ENCODE data around the gene COL27A1.

The COL27A1 gene

DNA sequence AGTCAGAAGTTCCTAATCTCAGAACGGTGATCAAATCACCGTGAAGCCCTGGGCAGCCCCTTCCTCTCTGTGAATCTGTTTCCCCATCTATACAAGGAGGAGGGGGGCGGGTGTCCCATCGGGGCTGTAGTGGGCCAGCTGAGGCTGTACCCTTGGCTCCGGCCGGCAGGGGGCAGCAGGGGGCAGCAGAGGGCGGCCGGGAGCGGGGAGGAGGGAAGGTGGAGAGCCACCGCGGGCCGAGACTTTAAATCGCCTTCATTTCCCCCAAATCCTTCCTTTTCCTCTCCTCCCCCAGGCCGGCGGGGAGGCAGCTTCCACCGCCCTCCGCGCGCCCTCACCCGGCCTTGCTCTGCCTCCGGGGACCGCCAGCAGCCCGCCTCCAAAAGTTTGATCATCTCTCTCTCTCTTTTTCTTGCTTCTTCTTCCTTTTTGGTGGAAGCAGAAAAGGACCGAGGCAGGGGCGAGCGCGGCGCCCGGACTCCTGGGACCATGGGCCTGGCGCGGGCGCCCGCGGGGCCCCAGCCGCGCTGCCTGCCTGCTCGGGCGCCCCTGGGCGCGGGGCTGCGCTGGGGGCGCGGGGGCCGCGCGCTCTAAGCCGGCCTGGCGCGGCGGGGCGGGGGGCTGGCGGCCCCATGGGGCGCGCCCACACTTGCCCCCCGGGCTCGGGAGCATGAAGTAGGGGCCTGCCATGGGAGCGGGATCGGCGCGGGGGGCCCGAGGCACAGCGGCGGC lies at the start of gene COL27A1:
TSS of gene COL27A1 (plus strand) at position 275 of the 732 bp plus-strand sequence. CDS start at position 689, 414 bp downstream.
- DNase-seq (ENCODE audit: low read depth): peak; percentile 83

DNA sequence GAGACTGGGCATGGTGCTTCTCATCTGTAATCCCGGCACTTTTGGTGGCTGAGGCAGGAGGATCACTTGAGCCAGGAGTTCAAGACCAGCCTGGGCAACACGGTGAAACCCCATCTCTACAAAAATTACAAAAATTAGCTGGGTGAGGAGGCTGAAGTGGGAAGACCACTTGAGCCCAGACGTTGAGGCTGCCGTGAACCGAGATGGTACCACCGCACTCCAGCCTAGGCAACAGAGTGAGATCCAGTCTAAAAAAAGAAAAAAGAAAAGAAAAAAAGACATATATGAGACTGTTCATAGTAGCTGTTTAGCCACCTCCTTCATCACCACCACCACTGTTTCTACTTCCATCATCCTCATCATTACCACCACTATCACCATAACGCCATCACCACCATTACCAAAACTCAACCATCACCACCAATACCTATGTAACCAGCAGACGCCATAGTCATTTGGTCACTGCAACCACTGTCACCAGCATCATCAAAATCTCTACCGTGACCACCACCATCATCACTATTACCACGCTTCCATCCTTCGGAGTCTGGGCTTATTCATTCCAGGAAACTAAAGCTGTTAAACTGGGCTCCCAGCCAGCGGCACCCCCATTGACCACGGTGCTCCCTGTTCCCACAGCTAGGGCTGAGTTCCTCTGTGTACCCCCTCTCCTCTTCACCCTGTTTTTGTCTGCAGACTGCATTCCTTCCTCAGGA lies 47.9 kb upstream of the COL27A1 start:
- no peak for DNase-seq (ENCODE audit: low read depth)

DNA sequence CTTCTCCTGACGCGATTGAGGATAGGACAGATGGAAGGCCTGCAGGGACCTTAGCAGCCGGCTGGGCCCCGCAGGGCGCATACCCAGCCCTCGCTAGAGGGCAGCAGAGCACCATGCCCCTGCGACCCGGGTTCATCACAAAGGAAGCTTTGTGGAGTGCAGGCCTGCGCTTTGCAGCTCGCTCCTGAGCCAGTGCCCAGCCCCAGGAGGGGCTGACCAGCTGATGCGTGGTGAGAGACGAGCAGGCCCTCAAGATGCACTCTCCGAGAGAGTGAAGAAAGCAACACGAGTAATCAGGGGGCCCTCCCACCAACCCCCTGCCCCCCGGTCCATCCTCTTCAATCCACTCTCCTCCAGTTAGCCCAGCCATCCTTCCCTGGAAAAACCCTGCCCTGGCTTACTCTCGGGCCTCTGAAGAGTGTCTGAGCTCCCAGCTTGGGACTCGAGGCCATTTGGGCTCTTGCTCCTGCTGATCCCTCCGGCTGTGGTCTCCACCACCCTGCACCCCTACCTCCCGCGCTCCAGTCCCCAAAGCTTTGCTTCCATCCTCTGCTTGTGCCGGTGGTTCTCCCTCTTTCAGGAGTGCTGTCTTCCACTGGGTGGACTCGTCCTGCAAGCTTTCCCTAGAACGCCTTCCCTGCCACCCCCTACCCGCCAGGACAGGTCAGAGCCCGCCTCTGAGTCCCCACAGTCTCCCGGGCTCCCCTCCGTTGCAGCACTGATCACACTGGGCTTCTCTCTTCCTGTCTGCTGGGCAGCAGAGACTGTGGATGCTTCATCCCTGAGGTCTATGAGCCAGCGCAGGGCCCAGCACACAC lies 47.1 kb upstream of the COL27A1 start:
- peak; percentile 60 for DNase-seq (ENCODE audit: low read depth)

DNA sequence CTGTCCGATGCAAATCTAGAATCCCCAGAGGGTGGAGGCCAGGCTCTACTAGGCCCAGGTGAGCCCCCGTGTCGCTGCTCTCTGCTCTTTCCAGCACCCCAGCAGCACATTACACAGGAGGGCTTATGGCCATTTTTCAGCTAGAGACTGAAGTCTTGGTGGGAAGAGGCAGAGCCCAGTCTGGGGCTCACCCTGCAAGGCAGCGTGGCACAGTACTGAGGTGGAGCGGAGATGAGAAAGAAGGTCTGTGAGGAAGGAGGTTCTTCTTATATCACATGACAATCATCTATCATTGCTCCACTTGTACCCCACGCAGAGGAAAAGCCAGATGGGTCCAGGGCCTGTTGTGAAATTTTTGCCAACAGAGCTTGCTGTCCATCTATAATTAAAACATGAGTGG lies 46.2 kb upstream of the COL27A1 start:
- no peak for DNase-seq (ENCODE audit: low read depth)

DNA sequence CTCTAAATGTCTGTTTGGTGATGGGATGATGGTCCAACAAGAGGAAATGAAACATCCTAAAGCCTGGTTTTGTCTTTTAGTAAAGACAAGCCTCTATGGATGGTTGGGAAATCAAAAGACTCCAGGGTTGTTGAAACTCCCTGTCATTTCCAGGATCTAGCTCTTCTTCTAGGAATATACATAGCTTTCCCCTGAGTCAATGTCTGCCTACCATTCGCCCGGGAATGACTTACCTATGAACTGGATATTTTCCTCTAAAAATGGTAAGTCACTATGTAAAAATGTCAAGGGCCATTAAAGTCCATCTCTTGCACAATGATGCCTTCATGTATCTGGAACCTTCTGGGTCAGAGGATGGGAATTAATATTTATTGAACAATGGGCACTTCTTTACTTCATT lies 45.2 kb upstream of the COL27A1 start:
- no peak for DNase-seq (ENCODE audit: low read depth)

DNA sequence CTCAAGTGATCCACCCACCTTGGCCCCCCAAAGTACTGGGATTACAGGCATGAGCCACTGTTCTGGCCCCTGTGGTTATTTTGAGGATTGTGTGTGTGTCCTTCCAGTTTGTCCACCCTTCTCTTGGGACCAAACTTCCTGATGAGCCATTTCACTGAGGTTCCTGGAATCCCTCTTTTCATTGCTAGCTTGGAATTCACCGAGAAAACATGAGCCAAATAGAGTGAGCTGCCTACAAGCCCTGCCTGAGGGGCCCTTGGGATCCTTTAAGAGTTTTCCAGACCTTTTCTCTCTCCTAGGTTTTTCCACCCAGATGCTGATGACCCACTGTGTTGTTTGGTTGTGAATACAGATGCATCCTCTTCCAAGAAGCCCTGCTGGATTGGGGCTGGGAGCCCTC lies 43.0 kb upstream of the COL27A1 start:
- no peak for DNase-seq (ENCODE audit: low read depth)

DNA sequence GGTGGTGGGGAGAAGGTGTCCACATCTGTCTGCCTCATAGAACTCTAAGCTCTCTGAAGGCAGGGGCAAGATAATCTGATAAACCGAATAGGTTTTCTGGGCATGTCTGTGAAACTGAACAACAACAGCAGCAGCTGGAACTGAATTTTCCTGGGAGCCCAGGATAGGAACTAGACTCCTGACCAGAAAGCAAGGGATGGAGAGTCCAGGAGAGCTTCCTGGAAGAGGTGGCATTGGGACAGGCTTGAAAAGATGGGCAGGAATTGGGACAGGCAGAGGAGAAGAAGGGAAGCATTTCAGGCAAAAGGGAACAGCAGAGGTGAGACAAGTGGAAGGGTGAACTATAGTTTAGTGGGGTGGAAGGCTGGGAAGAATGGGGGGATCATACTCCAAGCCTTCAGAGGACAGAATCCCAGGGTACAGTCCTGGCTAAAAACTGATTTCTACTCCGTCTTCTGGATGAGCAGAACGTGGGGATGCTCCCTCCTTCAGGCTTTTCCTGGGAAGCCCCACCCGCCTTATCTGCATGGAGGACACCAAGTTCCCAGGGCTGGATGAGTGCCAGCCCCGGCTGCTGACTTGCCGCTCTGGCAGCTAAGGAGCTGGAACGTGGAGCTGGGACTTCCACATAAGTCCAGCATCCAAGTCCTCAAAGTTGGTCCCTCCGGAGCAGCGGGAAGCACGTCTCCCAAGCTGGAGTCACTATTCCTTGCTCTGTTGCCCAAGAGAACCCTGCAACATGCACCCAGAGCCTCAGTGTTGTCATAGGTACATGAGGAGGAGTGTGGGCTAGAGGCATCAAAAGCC lies 42.4 kb upstream of the COL27A1 start:
- DNase-seq (ENCODE audit: low read depth): no peak

DNA sequence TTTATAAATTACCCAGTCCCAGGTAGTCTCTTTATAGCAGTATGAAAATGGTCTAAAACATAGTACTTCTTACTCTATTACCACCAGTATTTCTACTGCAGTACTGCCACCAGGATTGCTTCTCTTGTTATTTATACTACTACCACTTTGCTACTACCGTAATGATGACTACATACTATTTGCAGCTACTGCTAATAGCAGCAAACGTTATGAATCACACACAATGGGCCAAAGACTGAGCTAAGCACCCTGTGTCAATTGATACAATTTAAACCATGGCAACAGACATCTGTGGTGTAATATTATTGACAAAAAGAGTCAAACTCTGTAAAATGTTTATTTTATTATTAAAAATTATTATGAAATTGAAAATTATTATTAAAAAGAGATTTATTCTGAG lies 41.0 kb upstream of the COL27A1 start:
- DNase-seq (ENCODE audit: low read depth): no peak

DNA sequence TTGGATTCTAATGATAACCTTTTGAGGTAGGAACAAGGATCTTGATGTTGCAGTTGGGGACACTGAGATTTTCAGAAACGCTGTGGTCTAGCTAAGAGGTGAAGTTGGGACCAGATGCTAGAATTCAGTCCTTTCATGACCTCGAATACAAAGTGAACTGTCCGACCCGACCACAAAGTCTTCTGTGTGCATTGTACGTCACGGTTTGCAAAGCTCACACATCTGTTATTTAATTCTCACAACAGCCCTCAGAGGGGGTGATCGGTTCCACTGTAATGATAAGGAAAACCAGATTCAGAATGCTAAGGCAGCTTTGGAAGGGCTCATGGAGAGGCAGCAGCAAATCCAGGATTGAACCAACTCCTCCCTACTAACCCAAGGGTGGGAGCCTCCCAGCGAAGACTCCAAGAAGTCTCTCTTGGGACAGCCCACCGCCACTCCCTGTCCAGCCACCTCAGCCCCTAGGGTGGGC lies 39.6 kb upstream of the COL27A1 start:
- no peak for DNase-seq (ENCODE audit: low read depth)

DNA sequence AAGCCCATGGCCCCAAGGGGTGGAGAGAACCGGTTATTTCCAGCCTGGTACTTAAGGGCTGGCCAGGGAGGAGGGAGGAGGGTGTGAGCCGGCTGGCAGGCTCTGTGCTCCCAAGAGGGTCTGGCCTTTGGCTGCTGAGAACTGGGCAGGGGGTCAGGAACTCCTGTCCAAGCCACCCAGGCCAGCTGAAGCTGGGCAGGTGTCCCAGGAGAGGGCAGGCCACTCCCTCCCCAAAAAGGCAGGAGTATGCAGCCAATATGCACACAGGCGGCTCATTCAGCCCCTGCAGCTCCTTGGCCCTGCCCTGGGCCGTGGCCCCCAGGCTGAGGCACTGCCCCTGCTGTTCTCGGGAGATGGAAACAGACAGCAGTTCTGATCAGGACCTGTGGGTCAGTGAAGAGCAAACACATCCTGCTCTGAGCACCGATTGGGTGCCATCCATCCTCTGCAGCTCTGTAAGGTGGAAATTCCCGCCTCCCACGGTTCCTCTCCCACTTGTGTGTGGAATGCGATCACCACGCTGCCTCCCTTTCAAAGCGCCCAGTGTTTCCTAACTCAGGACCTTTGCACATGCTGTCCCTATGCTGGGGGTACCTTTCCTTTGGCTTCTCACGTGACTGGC lies 39.1 kb upstream of the COL27A1 start:
- DNase-seq (ENCODE audit: low read depth): no peak

DNA sequence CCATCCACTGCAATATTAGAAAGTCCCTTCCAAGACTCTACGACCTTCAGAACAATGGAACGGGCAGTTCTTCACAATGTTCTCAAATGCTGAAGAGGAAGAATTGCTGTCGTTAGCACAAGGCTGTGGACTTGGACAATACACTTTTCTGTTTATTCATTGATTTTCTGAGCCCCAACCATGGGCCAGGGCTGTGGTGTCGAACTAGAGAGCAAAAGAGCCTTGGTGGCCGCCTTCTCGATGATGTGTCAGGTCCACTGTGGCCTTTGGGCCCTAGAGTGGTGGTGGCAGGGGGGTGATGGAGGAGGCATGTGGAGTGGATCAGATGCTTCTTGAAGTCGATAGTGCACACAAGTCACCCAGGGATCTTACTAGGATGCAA lies 37.7 kb upstream of the COL27A1 start:
- DNase-seq (ENCODE audit: low read depth): no peak

DNA sequence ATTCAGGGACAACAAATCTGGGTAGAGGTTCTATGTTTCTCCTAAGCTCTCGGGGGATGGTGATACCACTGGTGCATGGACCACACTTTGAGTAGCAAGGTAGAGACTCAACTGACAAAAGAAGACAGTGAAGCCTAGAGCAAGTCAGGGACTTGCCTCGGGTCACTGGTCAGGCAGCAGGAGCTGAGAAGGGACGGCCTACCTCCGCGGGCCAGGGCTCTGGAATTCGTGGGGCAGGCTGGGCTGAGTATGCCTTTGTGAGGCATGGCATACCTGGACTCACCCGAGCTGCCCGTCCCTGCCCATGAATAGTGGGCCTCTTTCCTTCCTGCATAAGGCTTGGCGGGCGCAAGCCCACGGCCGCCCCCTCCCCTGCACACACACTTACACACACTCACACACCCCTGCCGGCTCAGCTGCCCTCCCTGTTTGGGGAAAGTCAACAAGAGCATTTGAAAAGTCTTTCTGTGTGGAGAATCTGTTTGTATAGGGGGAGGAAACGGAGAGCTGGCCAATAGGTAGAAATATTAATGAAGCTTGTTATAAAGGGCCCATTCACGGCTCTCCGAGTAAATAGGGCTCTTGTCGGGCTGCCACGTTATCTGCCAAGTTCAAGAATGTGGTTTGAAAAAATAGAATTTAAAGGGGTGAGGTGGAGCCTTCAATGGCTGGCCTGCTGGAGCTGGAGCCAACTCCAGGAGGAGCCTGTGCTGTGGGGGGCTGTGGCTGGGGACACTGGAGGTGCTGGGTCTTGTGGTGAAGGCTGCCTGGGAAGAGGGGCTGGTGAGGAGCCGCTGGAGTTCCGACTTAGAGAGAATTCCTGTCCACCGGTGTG lies 37.1 kb upstream of the COL27A1 start:
- DNase-seq (ENCODE audit: low read depth): no peak

DNA sequence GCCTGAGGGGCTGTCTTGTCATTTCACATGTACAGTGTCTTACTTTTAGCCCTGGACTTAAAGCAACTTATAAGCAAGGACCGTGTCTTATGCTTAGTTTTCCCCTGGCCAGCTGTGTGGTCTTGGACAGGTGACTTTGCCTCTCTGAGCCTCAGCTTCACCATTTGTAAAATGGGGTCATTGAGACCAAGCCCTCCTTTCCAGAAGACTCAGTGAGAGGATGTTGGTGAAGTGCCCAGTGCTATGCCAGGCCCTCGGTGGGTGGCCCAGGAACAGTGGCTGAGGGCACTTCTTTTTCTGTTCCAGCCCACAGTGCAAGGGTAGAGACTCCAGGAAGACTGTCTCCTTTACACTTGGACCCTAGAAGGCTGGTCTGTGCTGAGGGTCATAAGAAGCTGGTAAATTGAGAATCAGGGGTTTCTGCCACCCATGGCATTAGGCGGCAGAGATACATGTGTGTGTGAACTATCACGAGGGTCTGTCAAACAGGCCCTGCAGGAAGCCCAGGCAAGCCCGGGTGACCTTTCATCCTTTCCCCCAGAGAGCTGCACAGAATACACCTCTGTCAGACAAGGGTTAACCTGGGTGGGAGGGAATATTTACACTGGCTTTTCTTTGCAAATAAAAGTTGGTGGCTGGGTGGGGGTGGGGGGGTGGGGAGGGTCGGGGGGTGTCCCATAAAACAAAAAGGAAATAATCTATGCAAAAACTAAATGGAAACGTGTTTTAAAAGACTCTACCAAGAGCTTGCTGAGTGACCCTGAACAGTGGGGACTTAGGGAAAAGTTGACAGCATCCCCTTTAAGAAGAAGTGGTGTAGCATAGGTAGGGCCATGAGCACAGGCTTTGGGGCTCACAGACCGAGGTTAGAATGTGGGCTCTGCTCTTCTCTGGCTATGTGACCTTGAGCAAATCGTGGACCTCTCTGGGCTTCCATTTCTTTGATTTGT lies 35.8 kb upstream of the COL27A1 start:
- no peak for DNase-seq (ENCODE audit: low read depth)

DNA sequence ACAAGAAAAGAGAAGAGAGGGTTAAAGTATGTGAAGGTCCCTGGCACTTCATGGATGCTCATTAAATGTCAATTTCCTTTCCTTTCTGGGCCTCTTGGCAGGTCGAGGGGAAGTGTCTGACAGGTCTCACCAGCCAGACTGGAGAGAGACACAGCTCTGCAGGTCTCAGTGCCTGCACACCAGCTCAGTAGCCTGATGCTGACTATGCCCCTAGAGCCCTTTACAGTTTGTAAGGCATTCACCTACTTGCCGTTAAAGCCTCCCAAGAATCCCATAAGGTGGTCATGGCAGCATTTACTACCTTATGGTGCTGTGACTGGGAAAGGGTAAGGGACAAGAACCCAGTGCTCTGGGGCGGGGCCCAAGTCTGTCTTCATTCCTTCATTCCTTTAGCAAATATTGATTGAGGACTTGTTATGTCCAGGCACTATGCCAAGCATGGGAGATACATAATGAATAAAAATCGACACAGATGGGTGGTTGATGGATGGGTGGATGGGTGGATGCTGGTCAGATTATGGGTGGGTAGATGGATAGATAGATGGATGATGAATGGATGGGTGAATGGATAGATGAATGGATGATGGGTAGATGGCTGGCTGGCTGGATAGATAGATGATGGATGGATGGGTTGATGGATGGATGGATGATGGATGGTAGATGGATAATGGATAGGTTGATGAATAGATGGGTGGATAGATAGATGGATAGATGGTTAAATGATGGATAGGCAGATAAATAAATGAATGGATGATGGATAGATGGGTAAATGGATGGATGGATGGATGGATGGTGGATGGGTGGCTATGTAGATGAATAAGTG lies 34.9 kb upstream of the COL27A1 start:
- DNase-seq (ENCODE audit: low read depth): no peak

DNA sequence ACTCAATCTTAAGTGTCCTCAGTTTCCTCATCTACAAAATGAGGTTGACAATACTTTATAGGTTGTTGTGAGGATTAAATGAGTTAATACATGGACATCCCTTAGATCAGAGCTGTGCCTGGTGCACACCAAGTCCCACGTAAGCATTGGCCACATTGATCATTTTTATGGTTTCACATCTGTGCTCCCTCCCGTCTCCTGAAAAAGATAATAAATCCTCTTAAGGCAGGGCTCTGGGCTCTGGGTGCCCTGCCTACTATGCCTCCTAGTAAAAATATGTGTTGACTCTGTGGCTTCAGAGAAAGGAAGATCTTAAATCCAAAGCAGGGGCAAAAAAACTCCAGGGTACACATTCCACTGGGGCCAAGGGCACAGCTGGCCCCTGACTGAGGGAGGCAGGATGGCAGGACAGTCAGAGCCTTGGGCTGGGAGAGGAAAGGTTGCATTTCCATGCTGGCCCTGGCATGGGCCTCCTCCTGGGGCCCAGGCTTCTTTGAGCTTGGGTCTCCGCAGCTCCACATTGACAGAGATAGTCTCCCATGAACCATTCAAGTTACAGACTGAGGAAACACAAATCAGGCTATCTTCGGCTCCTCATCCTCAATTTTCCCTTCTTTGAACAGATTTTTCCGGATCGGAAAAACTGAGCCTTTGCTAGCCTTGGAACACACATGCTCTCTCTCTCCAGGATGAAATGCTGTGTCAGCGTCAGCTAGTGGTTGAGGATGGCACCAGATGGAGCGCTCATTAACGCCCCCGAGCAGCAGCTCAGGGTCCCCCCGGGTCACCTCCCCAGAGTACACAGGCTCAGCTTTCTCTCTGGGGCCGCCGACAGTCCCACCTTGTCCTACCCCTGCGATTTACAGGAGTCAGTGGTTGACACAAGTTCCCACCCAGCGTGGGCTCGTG lies 33.9 kb upstream of the COL27A1 start:
- no peak for DNase-seq (ENCODE audit: low read depth)

DNA sequence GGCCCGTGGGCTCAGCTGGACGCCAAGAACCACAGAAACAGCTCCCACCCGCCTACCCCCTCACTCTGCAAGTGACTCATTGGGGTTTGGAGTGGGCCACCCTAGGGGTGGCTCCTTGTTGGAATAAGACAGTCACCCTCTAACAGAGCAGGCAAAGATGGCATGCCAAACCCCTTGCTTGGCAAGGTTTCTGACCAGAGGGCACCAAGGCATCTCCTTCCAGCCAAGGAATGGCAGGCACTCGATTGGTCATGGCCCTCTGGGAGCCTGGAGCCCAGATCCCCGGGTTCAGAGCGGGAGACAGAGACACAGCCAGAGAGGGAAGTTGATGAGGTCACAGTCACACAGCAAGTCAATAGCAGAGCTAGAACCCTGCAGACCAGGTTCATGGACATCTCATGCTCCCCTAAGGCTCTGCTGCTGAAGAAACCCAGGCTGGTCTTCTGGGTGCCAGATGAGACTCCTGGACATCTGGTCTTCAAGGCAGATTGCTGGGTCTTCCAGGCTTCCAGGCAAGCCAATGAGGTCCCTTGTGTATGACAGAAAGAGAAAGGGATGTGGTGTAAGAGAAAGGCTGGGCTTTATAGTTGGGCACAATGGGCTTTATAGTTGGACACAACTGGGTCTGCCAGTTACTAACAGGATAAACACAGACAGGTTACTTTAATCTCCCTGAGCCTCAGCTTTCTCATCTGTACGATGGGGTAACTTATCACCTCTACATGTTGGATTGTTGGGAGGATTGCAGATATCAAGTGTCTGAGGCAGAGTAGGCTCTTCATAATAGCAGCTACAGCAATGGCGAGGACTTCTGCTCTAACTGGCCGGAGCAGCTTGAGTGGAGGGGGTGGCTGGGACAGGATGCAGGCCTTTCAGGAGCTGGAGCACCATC lies 33.0 kb upstream of the COL27A1 start:
- DNase-seq (ENCODE audit: low read depth): no peak
